22Rv1 (cell line): ENCODE measurements around the gene CDK5R2.

Experiments
- H3K27ac ChIP-seq: fragments of 450-650 bp; 2 replicates; pipeline ENCODE4 v1.5.1; 2017
- CTCF ChIP-seq: fragments of 450-650 bp; IDR thresholded peaks from 2 replicates; pipeline ENCODE4 v1.5.1; 2017; ENCODE audit warnings: mild to moderate bottlenecking
- ZFX ChIP-seq: fragments of 450-650 bp; IDR thresholded peaks from 2 replicates; pipeline ENCODE4 v1.6.1; 2017; ENCODE audit warnings: antibody characterized with exemption, borderline replicate concordance

CDK5R2 gene

DNA sequence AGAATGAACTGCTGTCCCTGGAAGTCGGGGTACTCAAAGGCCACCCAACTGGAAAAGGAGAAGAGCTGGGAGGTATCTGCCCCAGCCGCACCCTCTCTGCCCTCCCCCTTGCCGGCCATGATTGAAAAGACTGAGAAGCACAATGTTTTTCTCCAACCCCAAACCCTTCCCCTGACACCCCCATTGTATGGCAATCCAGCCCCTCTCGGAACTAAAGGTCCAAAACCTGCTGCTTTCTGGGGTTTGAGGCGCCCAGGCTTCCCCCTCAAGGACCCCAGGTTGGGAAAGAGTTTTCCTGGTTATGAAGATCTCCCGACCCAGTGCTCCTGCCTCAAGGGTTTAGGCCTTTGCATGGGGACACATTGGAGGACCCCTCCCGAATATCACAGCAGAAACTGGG lies 32.7 kb downstream of the CDK5R2 start:
- TF ChIP-seq CTCF = no peak
- TF ChIP-seq ZFX = no peak
- H3K27ac ChIP-seq = no peak overlapping the region

DNA sequence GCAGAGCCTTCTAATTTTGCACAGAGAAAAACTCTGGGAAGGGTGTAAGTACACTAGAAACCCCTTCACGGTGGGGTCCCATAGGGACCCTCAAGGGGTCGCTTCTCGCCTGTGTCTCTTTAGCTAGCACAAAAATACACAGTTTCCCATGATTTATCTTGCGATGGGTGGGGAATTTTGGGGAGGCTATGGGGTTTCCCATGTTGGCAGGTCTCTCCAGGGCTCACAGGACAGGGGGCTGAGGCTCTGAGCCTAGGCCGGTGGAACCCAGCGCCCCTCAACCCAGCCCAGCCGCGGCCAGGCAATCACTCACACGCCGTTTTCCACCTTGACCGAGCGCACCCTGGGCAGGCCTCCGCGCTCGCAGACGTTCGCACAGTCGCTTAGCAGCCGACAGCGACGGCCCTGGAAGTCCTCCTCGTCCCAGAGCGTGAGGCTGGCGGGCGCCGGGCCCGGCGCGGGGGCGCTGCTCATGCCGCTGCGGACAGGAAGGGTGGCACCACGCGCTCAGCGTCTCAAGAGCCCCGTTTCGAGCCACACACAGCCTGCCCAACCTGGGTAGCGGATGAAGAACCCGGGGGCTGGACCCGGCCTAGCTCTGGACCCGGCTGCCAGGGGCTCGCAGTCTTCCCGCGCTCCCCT lies 33.4 kb downstream of the CDK5R2 start:
- peak overlapping the region; percentile 46 for H3K27ac ChIP-seq
- TF ChIP-seq ZFX (no peak), CTCF (no peak)

DNA sequence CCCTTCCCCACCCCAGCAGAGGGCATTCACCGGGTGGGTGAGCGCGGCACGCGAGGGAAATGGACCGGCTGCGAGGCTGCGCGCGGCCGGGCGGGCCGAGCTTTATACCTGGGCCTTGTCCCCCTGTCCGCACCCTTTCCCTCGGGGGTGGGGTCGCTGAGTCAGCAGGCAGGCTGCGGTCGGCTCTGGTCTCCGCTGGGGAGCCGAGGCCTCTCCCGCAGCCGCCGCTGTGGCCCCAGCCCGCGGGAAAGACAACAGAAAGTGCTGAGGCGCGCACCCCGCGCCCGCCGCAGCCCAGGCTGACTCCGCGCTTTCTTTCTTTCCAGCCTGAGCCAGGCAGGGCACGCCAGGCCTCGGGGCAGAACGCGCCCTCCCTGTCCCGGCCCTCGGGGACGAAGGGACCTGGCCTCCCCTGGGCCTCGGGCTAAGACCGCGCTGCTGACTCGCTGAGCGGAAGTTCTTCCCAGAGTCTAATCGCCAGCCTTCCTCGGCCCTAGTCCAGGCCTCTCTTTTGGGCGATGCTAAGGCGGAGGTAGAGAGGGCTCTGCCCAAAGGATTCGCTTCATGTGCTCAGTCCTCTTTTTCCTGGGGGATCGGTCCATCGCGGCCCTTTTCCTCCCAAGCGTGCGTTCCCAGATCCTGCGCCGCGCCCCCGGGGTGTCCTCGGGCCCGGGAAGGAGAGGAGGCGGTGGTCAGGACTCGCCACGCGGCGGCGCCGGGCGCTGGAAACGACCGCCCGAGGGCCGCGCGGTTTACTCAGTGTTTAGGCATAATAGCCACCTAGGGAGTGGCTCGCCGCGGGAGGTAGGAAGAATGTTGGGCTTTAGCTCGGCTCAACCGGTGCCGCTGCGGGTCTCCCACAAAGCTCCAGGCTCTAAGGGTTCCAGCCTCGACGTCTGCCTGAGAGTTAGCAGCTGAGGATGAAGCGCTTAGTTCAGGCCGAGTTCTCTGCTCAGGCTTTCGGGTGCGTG lies 34.2 kb downstream of the CDK5R2 start, which contains the start of gene CRYBA2:
Gene CRYBA2 (minus strand): TSS at position 78 of the 971 bp plus-strand sequence. CDS start 246 bp downstream, outside the sequence.
- H3K27ac ChIP-seq = peak within 1 kb of the TSS; percentile 46
- TF ChIP-seq CTCF (peak; percentile 55), ZFX (no peak)

GRCh38 chr2:218995561-218995960 lies 36.1 kb downstream of the CDK5R2 start:
- no peak overlapping the region for H3K27ac ChIP-seq
- TF ChIP-seq ZFX (no peak), CTCF (no peak)

DNA sequence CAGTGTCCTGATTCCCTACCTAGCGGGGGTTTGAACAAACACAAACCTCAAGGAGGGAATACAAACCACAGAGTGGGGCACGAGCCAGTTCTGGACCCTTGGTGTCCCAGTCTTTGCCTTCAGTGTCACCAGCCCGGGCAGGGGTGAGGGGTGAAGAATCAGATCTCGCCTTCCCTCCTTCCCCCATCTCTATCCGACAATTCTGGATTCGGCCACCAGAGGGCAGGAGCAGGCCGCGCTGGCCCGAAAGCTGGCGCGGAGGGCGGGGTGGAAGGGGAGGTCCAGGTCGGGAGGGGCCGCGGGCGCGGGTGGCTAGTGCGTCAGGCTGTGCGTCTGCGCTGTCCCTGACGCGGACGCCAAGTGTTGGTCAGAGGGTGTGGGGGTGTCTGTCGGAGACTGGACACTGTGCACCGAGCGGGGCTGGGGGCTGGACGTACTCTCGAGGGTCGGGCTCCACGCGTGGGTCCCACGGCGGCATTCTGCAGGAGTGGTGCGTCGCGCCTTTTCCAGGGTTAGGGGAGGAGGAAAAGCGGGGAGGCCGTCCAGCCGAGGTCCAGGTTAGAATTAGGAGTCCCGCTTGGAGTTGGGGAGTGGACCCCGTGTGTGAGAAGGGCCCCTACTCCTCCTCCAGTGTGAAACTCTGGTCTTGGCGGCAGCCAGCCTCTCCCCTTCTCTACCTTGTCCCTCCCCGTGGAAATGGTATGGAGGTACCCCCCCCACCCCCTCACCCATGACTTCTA lies 36.7 kb downstream of the CDK5R2 start:
- peak overlapping the region; percentile 49 for H3K27ac ChIP-seq
- TF ChIP-seq ZFX (no peak), CTCF (peak; percentile 97)

DNA sequence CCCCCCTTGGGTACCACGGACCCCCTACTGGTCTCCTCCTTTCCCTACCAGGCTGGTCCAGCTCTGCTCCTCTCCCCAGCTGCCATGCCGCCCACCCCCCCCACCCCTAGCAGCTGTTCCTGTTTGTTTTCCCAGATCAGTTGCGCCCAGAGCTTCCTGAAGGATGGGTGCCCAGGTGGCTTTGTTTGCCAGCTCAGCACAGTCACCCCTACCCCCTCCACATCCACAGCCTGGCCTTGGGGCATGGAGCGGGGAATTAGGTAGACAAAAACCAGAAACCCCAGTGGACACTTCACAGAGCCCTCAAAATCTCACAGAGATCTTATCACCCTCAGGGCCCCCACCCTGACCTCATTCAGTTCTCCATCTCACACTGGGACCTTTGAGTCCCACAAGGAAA lies 37.5 kb downstream of the CDK5R2 start:
- no peak overlapping the region for H3K27ac ChIP-seq
- no peak for TF ChIP-seq ZFX
- no peak for TF ChIP-seq CTCF
